Transverse colon (tissue), 4 donors: ENCODE results near the gene UNC93B1. TPM values are rescaled to one million over a fixed set of nuclear protein-coding genes. Genes with fewer than 3 reads are reported as not detected.

Source experiments
- DNase-seq: peaks from one replicate; pipeline ENCODE4 v3.0.0-alpha.2; 2019
- H3K27ac ChIP-seq, 4 donors: fragments of 200-600 bp; sonication (generic); 2 replicates each; pipeline ENCODE4 v1.5.1; 2016 to 2018; ENCODE audit warnings: inconsistent platforms in 4 of 4
- H3K27me3 ChIP-seq: fragments of 200-600 bp; sonication (generic); 2 replicates; pipeline ENCODE4 v1.5.1; 2017; ENCODE audit warnings: inconsistent platforms
- H3K36me3 ChIP-seq, 4 donors: fragments of 200-600 bp; sonication (generic); 2 replicates each; pipeline ENCODE4 v1.5.1; 2017 to 2019; ENCODE audit warnings: inconsistent platforms in 4 of 4
- H3K4me1 ChIP-seq, 4 donors: fragments of 200-600 bp; sonication (generic); 2 replicates each; pipeline ENCODE4 v1.5.1; 2017 to 2020; ENCODE audit warnings: inconsistent platforms in 4 of 4
- H3K4me3 ChIP-seq, 4 donors: fragments of 200-600 bp; sonication (generic); 1 replicate in 1 of 4; 2 replicates in 3 of 4; pipeline versions ENCODE4 v1.5.1 to v1.6.1; 2017 to 2019; ENCODE audit warnings: inconsistent platforms in 4 of 4
- H3K9me3 ChIP-seq, 2 donors: fragments of 200-600 bp; sonication (generic); 2 replicates each; pipeline ENCODE4 v1.5.1; 2017 to 2019; ENCODE audit warnings: inconsistent platforms in 2 of 2
- EP300 ChIP-seq: sonication (generic); formaldehyde crosslinking; IDR thresholded peaks from one replicate; pipeline ENCODE4 v1.6.1; 2017; ENCODE audit warnings: antibody characterized with exemption, low read depth
- POLR2A ChIP-seq: fragments of 450-650 bp; IDR thresholded peaks from one replicate; pipeline ENCODE4 v1.6.1; 2016; ENCODE audit warnings: antibody characterized with exemption, mild to moderate bottlenecking, moderate library complexity
- POLR2AphosphoS5 ChIP-seq, 3 donors: sonication (generic); formaldehyde crosslinking; IDR thresholded peaks; one replicate each; pipeline ENCODE4 v1.6.1; 2016; ENCODE audit warnings: antibody characterized with exemption in 3 of 3
- WGBS, 2 donors: methylation state at CpG; one replicate each; pipeline ENCODE4 v1.1.5; 2018; ENCODE audit warnings: low coverage in 1 of 2; 5-methylcytosine and 5-hydroxymethylcytosine counted together
- in situ Hi-C, 4 donors: fragments of 200-750 bp; cut with MboI; loops; one replicate each; pipeline versions ENCODE4 v1.15.0 to v1.15.1; 2017; ENCODE audit warnings: low sequenced_read_pairs in 3 of 4, low pct_ligation_motif_present in 1 of 4, low pct_unique_long_range_greater_than_20kb in 1 of 4
- intact Hi-C: fragments of 100-400 bp; cut with DNase I; formaldehyde crosslinking; loops from one replicate; pipeline ENCODE4 v1.15.1; 2023; ENCODE audit warnings: low total_unique reads
- total RNA-seq, 4 donors: library from RNA; depleted of rRNA; stranded (reverse); fragments of >200 nt; gene quantifications; one replicate each; pipeline ENCODE4 v1.1.0, GENCODE V29; 2016
- TF ChIP-seq, protein P1 (sequence below), 5 experiments: fragments of 200-600 bp in 3 of 5; fragments of 450-650 bp in 2 of 5; sonication (generic) in 3 of 5; IDR thresholded peaks; 1 replicate in 2 of 5; 2 replicates in 3 of 5; pipeline ENCODE4 v1.5.1; 2016 to 2017; ENCODE audit warnings: antibody characterized with exemption in 5 of 5, inconsistent platforms in 3 of 5, mild to moderate bottlenecking in 2 of 5, moderate library complexity in 1 of 5

Gene UNC93B1
- total RNA-seq, 4 donors from 2014 or later, result 32.2 to 67.7 (median 54.7) TPM

- WGBS, 2 donors, result 82% methylated on average over 12 of the region's 18 CpGs; no CpG with 5 or more reads in 1 of the 2 donors
Measured at GRCh38 chr11:68018730-68019190, 14.9 kb upstream of the UNC93B1 start.

DNA sequence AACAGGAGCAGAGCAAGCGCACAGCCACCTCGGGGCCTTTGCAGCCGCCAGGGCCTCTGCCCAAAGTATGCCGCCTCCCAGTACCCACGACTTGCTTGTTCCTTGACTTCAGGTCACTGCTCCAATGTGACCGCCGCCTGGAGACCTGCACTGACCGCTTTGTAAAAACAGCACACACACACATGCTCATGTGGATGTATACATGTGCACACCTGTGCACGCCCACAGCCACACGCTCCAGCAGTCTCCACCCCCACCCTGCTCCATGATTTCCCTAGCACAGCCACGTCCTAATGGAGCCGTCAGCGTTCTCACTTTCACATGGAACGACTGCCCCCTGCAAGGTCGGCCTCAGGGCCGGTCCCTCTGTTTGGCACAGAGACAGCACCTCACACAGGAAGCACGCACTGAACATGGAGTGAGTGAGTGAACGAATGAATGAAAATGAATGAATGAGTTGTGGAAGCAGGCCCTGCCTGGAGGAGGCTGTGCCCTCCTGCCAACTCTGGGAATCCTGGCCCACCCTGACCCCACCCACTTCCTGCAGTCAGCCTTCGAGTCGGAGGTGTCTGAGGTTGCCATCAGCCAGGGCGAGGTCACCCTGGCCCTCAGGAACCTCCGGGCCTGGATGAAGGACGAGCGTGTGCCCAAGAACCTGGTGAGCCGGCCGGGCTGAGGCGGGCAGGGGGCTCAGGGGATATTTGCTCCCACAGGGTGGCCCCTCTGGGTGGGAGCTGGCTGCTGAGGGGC lies 14.3 kb upstream of the UNC93B1 start:
- no peak for DNase-seq
- TF ChIP-seq POLR2A (no peak), POLR2AphosphoS5 (IDR thresholded peaks at IDR 0.05) (no peak), EP300 (no peak)
- TF ChIP-seq, protein P1, sequence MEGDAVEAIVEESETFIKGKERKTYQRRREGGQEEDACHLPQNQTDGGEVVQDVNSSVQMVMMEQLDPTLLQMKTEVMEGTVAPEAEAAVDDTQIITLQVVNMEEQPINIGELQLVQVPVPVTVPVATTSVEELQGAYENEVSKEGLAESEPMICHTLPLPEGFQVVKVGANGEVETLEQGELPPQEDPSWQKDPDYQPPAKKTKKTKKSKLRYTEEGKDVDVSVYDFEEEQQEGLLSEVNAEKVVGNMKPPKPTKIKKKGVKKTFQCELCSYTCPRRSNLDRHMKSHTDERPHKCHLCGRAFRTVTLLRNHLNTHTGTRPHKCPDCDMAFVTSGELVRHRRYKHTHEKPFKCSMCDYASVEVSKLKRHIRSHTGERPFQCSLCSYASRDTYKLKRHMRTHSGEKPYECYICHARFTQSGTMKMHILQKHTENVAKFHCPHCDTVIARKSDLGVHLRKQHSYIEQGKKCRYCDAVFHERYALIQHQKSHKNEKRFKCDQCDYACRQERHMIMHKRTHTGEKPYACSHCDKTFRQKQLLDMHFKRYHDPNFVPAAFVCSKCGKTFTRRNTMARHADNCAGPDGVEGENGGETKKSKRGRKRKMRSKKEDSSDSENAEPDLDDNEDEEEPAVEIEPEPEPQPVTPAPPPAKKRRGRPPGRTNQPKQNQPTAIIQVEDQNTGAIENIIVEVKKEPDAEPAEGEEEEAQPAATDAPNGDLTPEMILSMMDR (IDR thresholded peaks at IDR 0.05), result no peak
- no peaks in the 10 kb centered on the region for H3K9me3 ChIP-seq
- WGBS, 2 donors, result 78 to 100% methylated on average over 1 to 27 of the region's 27 CpGs
- no peak overlapping the region for H3K27ac ChIP-seq
- no peak overlapping the region for H3K4me3 ChIP-seq
- intact Hi-C loops, result no loop called here
- no peaks in the 10 kb centered on the region for H3K27me3 ChIP-seq
- in situ Hi-C loops, result no loop called here
- H3K36me3 ChIP-seq, result no peaks in the 10 kb centered on the region
- peaks cover 14 to 22% (median 15%) of the 10 kb centered on the region in 4 donors for H3K4me1 ChIP-seq

More at GRCh38 chr11:68018730-68019190, 14.9 kb upstream of the UNC93B1 start:
- intact Hi-C loops, result no loop called here
- Histone ChIP-seq H3K27ac (no peak overlapping the region), H3K27me3 (no peaks in the 10 kb centered on the region), H3K36me3 (no peaks in the 10 kb centered on the region), H3K4me1 (peaks cover 13 to 21% (median 14%) of the 10 kb centered on the region in 4 donors), H3K9me3 (no peaks in the 10 kb centered on the region), H3K4me3 (no peak overlapping the region)
- no peak for TF ChIP-seq EP300
- no peak for TF ChIP-seq POLR2A
- TF ChIP-seq, protein P1 (IDR thresholded peaks at IDR 0.05), result no peak
- no peak for TF ChIP-seq POLR2AphosphoS5 (IDR thresholded peaks at IDR 0.05)
- no peak for DNase-seq
- in situ Hi-C loops, result no loop called here

GRCh38 chr11:68016904-68017817 lies 13.3 kb upstream of the UNC93B1 start:
- Histone ChIP-seq H3K4me1 (peaks cover 14 to 22% (median 15%) of the 10 kb centered on the region in 4 donors), H3K36me3 (no peaks in the 10 kb centered on the region), H3K27me3 (no peaks in the 10 kb centered on the region), H3K4me3 (no peak overlapping the region), H3K27ac (peak overlapping the region in 1 of 4 donors; percentile 4), H3K9me3 (no peaks in the 10 kb centered on the region)
- in situ Hi-C loops (no loop called here), intact Hi-C loops (no loop called here)
- 49% methylated on average over 13 of the region's 16 CpGs; no CpG with 5 or more reads in 1 of the 2 donors for WGBS, 2 donors
- DNase-seq, result no peak
- TF ChIP-seq EP300, result no peak
- no peak for TF ChIP-seq POLR2AphosphoS5 (IDR thresholded peaks at IDR 0.05)
- TF ChIP-seq, protein P1 (IDR thresholded peaks at IDR 0.05), result no peak
- TF ChIP-seq POLR2A, result no peak
